Heart right ventricle (tissue), 16 donors: ENCODE results near the gene RPS15. TPM values are rescaled to one million over a fixed set of nuclear protein-coding genes. Genes with fewer than 3 reads are reported as not detected.
"Not testable (repeated sequence)": the region's sequence is repeated elsewhere in the genome, so short reads cannot be mapped to it uniquely, and the experiment has no call there.

ENCODE experiments used
- ATAC-seq, 8 donors: fragments of 200-7000 bp; cut with Tn5 transposase; one replicate each; pipeline ENCODE4 v1.9.1; 2020; ENCODE audit warnings: mild to moderate bottlenecking in 8 of 8, moderate library complexity in 8 of 8, moderate number of reproducible peaks in 1 of 8
- DNase-seq, 2 donors: peaks; one replicate each; pipeline ENCODE4 v3.0.0-alpha.2; 2020
- H3K27ac ChIP-seq, 10 donors: fragments of 200-600 bp; sonication (generic) in 2 of 10; one replicate each; pipeline versions ENCODE4 v1.5.0 to v1.8.0; 2020 to 2022; ENCODE audit warnings: mild to moderate bottlenecking in 3 of 10
- H3K27me3 ChIP-seq, 7 donors: fragments of 200-600 bp; one replicate each; pipeline ENCODE4 v1.8.0; 2021 to 2022; ENCODE audit warnings: mild to moderate bottlenecking in 2 of 7
- H3K36me3 ChIP-seq, 9 donors: fragments of 200-600 bp; sonication (generic) in 1 of 9; one replicate each; pipeline versions ENCODE4 v1.5.0 to v1.8.0; 2020 to 2022; ENCODE audit warnings: mild to moderate bottlenecking in 2 of 9
- H3K4me1 ChIP-seq, 9 donors: fragments of 200-600 bp; sonication (generic) in 1 of 9; one replicate each; pipeline versions ENCODE4 v1.5.0 to v1.8.0; 2020 to 2022; ENCODE audit warnings: mild to moderate bottlenecking in 4 of 9
- H3K4me3 ChIP-seq, 10 donors: fragments of 200-600 bp; sonication (generic) in 2 of 10; one replicate each; pipeline versions ENCODE4 v1.5.0 to v1.8.0; 2020 to 2022; ENCODE audit warnings: mild to moderate bottlenecking in 7 of 10, moderate library complexity in 2 of 10
- H3K9me3 ChIP-seq, 11 donors: fragments of 200-600 bp in 10 of 11; sonication (generic) in 2 of 11; one replicate each; pipeline versions ENCODE4 v1.5.0 to v1.8.0; 2013 to 2022; ENCODE audit warnings: mild to moderate bottlenecking in 2 of 11, control low read depth in 1 of 11, moderate library complexity in 1 of 11
- WGBS, 2 donors: extraction: QIAGEN DNeasy Blood & Tissue Kit; methylation state at CpG; one replicate each; pipeline ENCODE4 v1.1.7; 2013; ENCODE audit warnings: inconsistent platforms in 1 of 2; 5-methylcytosine and 5-hydroxymethylcytosine counted together
- intact Hi-C, 10 donors: fragments of 100-400 bp; cut with DNase I; formaldehyde crosslinking; loops; one replicate each; pipeline versions ENCODE4 v1.11.1 to v1.14.2; 2022
- polyA plus RNA-seq, 2 donors: library from polyadenylated mRNA; stranded (reverse); fragments of 200-250 nt; gene quantifications; one replicate each; pipeline ENCODE4 v1.2.3, GENCODE V29; 2013
- total RNA-seq, 10 donors: library from RNA; stranded (reverse); fragmentation: NEBNext Ultra II Directional in 3 of 10; extraction: Animal tissue kit (Norgen Biotek cat#: 25700) in 3 of 10; gene quantifications; one replicate each; pipeline versions ENCODE4 v1.2.1 to v1.2.4, GENCODE V29; 2021 to 2023
- TF ChIP-seq, protein P1 (sequence below), 9 donors: fragments of 200-600 bp; sonication (generic) in 2 of 9; IDR thresholded peaks; one replicate each; pipeline versions ENCODE4 v1.5.0 to v1.8.0; 2021 to 2022; ENCODE audit warnings: antibody characterized with exemption in 9 of 9, mild to moderate bottlenecking in 5 of 9, moderate library complexity in 1 of 9
- donor health status: Arrhythmogenic right ventricular cardiomyopathy.
- donor health status: ischemic (EF 13 %, LVEDD 7.1; RV severe dilation, severe dysfunction).
- donor health status: healthy with polysubstance abuse.
- donor health status: DM: no; HTN: yes; CAD: no.
- donor health status: DM: no; HTN: no; CAD: no.
- donor health status: ischemic (EF 25% LVEDD 6.9; RV normal size, moderate dysfunction).
- donor health status: ischemic (EF 25% LVEDD 5.7; RV mildly dilated, moderate dysfunction).
- donor health status: healthy.
- donor health status: DM: yes; HTN: yes; CAD: no.
- donor health status: Ischemic cardiomyopathy.
- donor health status: ischemic (EF 35%, LVEDD 5.7; RV mildly dilated, moderate dysfunction).
- donor health status: nonischemic (EF 11% LVEDD 7.7; RV severe dilation, severe dysfunction).
- donor health status: DM: yes; HTN: yes; CAD: no.
- donor health status: PGD.
- donor health status: ischemic (EF 29% LVEDD 5.4; RV normal size, mild dysfunction).
- donor health status: nonischemic (EF 23%, LVEDD 6.1; RV moderate dilation, normal function).

RPS15 gene
- total and polyA plus RNA-seq, 12 donors: 480 to 3,724 (median 607) TPM

DNA sequence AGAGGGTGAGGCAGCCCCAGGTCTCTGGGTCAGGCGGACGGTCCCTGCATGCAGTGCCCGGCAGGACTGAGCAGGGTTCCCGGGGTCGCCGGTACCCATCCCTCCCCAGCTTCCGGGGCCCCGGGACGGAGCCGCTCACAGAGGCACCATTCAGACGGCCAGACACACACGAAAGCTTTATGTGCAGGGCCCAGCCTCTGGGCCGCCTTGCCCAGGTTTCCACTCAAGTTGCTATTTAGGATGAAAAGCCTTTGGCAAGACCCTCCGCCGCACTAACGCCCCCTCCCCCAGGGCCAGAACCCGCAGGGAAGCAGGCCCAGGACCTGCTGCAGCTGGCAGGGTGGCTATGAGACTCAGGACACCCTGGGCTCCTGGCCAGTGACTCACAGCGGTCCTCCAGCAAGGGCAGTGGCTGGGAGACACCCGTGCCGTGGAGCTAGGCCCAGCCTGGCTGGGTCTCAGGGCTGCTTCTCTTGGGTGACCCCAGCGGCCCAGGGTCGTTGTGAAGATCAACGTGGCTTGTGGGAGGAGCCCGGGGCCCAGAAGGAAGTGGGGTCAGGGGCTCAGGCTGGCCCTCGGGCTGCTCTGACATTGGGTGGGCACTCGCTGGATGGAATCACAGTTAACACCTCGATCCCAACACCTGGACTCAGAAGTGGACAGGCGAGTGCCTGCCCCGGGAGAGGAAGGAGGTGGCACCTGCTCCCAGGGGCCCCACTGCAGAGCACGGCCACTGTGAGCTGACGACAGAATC, 36.0 kb downstream of the RPS15 start:
- H3K36me3 ChIP-seq: peaks cover 0 to 33% (median 0%) of the 10 kb centered on the region in 9 donors
- ATAC-seq: peak in 4 of 8 donors; percentile 19 to 41 (median 28)

DNA sequence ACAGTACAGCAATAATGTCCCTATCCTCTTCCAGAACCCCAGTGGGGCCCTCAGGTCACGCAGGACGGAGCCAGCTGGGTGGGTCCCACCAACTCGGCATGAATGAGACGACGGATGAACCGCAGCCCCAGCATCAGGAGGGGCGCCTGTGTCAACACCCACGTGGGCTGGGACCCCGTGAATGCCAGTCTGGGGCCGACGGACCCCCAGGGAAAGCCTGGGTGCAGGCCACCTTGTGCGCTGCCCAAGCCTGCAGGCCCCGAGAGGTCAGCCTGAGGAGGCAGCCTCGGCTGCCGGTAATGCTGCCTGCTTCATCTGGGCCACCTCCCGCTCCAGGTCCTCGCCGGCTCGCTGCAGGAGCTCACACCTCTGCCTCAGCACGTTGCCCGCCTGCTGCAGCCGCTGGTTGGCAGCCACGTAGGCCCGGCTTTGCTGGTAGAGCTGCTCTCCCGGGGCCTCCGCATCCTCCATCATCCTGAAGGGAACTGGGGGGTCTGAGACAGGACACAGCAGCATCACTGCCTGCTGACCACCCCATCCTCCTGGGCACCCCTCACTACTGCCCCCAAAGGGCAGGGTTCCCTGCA, 36.7 kb downstream of the RPS15 start:
- H3K4me3 ChIP-seq: no peak overlapping the region
- TF ChIP-seq, protein P1, sequence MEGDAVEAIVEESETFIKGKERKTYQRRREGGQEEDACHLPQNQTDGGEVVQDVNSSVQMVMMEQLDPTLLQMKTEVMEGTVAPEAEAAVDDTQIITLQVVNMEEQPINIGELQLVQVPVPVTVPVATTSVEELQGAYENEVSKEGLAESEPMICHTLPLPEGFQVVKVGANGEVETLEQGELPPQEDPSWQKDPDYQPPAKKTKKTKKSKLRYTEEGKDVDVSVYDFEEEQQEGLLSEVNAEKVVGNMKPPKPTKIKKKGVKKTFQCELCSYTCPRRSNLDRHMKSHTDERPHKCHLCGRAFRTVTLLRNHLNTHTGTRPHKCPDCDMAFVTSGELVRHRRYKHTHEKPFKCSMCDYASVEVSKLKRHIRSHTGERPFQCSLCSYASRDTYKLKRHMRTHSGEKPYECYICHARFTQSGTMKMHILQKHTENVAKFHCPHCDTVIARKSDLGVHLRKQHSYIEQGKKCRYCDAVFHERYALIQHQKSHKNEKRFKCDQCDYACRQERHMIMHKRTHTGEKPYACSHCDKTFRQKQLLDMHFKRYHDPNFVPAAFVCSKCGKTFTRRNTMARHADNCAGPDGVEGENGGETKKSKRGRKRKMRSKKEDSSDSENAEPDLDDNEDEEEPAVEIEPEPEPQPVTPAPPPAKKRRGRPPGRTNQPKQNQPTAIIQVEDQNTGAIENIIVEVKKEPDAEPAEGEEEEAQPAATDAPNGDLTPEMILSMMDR (IDR thresholded peaks at IDR 0.05): no peak
- ATAC-seq: no peak
- DNase-seq: peak in 1 of 2 donors; percentile 12
- H3K36me3 ChIP-seq: peaks cover 0 to 33% (median 0%) of the 10 kb centered on the region in 9 donors
- 88 to 91% methylated on average over 26 of the region's 26 CpGs for WGBS, 2 donors
- H3K27me3 ChIP-seq: peaks cover 7 to 41% (median 30%) of the 10 kb centered on the region in 7 donors
- peaks cover 23 to 68% (median 46%) of the 10 kb centered on the region in 9 donors for H3K4me1 ChIP-seq
- no peaks in the 10 kb centered on the region for H3K9me3 ChIP-seq
- intact Hi-C loops: no loop called here
- peak overlapping the region in 5 of 10 donors; percentile 36 to 61 (median 58) for H3K27ac ChIP-seq

More for the DNA sequence above, 36.0 kb downstream of the RPS15 start:
- peak overlapping the region in 5 of 10 donors; percentile 36 to 61 (median 58) for H3K27ac ChIP-seq
- TF ChIP-seq, protein P1 (IDR thresholded peaks at IDR 0.05): no peak
- peaks cover 26 to 65% (median 42%) of the 10 kb centered on the region in 9 donors for H3K4me1 ChIP-seq
- no peaks in the 10 kb centered on the region for H3K9me3 ChIP-seq
- DNase-seq: peak in 1 of 2 donors; percentile 41
- 68 to 71% methylated on average over 31 of the region's 31 CpGs for WGBS, 2 donors
- H3K27me3 ChIP-seq: peaks cover 7 to 45% (median 33%) of the 10 kb centered on the region in 7 donors
- intact Hi-C loops: no loop called here
- H3K4me3 ChIP-seq: no peak overlapping the region

GRCh38 chr19:1475751-1476437, 37.7 kb downstream of the RPS15 start:
- H3K27ac ChIP-seq: no peak overlapping the region
- peaks cover 0 to 33% (median 0%) of the 10 kb centered on the region in 9 donors for H3K36me3 ChIP-seq
- TF ChIP-seq, protein P1 (IDR thresholded peaks at IDR 0.05): no peak
- peaks cover 13 to 58% (median 35%) of the 10 kb centered on the region in 9 donors for H3K4me1 ChIP-seq
- H3K27me3 ChIP-seq: peaks cover 4 to 31% (median 20%) of the 10 kb centered on the region in 7 donors
- no peaks in the 10 kb centered on the region for H3K9me3 ChIP-seq
- no peak overlapping the region for H3K4me3 ChIP-seq
- ATAC-seq (no peak), DNase-seq (peak in 1 of 2 donors; percentile 11)
- WGBS, 2 donors: 90 to 91% methylated on average over 31 of the region's 31 CpGs
- intact Hi-C loops: no loop called here

DNA sequence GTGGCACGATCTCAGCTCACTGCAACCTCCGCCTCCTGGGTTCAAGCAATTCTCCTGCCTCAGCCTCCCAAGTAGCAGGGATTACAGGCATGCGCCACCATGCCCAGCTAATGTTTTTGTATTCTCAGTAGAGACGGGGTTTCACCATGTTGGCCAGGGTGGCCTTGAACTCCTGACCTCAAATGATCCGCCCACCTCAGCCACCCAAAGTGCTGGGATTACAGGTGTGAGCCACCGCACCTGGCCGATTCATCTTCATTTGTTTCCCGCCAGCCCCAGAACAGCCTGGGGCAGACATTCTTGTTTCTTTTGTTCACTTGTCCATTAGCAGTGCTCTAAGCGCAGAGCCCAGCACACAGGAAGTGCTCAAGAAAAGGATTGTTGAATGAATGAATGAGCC, 38.9 kb downstream of the RPS15 start:
- intact Hi-C loops: not testable (repeated sequence)

More for the DNA sequence above, 38.9 kb downstream of the RPS15 start:
- peaks cover 0 to 19% (median 10%) of the 10 kb centered on the region in 7 donors for H3K27me3 ChIP-seq
- WGBS, 2 donors: 96 to 97% methylated on average over 9 of the region's 9 CpGs
- not testable (repeated sequence) for H3K27ac ChIP-seq, H3K4me3 ChIP-seq, H3K9me3 ChIP-seq, DNase-seq, ATAC-seq
- H3K36me3 ChIP-seq: peaks cover 0 to 33% (median 0%) of the 10 kb centered on the region in 9 donors
- H3K4me1 ChIP-seq: peaks cover 8 to 47% (median 24%) of the 10 kb centered on the region in 9 donors
